ENCODE results near the gene MFSD1. TPM values are rescaled to one million over a fixed set of nuclear protein-coding genes. Genes with fewer than 3 reads are reported as not detected.
"Not testable (repeated sequence)": the region's sequence is repeated elsewhere in the genome, so short reads cannot be mapped to it uniquely, and the experiment has no call there.

MFSD1 gene
- total RNA-seq, 2 donors from 2014 or later = 14.8 to 28.3 TPM

DNA sequence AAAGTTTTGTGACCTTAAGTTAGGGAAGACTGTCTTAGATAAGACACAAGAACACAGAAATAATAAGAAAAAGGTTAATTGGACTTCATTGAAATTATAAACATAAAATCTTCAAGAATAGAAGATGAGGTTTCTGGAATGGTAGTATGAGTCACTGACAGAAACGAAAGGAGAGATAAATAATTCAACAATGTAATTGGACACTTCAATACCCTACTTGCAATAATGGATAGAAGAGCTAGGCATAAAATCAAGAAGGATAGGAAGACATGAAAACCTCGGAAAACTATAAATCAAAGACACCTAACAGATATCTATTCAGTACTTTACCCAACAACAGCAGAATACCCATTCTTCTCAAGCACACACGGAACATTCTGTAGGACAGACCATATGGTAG lies 15.9 kb upstream of the MFSD1 start:
- Mint-ChIP-seq H3K9me3 (no peaks in the 10 kb centered on the region), H3K36me3 (ENCODE audit: low read depth) (no peaks in the 10 kb centered on the region), H3K27me3 (no peaks in the 10 kb centered on the region), H3K4me1 (no peaks in the 10 kb centered on the region), H3K27ac (no peak overlapping the region), H3K4me3 (no peak overlapping the region)
- no peak for ATAC-seq (replicated peaks)

DNA sequence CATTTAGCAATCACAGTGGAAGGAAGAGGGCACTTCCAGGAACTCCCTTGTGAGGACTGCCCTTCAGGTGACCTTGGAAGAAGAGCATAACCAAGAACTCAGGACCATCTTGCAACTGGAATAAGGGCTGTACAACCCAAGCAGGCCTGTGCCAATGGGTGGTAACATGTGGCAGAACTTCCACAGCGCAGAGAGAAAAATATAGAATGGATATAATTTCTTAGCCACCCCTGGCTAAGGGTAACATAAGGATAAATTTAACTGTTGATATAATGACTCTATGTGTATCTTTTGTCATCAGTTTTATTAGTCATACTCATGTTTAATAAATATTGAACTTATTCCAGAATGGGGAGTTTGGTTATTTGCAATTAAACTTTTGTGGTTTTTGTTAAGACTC lies 13.4 kb upstream of the MFSD1 start:
- ATAC-seq (replicated peaks) = no peak
- no peaks in the 10 kb centered on the region for H3K27me3 Mint-ChIP-seq
- H3K27ac Mint-ChIP-seq = no peak overlapping the region
- H3K4me1 Mint-ChIP-seq = no peaks in the 10 kb centered on the region
- no peaks in the 10 kb centered on the region for H3K9me3 Mint-ChIP-seq
- no peaks in the 10 kb centered on the region for H3K36me3 Mint-ChIP-seq (ENCODE audit: low read depth)
- H3K4me3 Mint-ChIP-seq = no peak overlapping the region

DNA sequence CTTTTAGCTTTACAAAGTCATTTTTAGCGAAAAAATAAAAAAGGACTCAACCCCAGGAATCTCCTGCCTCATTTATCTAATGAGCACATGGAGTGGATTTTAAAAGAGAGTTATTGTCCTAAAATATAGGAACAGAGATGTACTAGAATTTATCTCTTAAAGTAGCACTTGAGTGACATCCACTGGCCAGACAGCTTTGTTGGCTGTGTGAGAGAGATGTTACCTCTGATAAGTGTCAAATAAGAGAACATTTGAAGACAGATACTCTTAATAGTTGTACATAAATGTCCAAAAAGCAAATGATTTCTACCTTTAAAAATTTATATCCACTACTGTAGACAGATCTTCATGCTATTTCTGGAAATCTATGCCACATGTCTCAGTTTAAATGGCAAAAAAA lies 12.3 kb upstream of the MFSD1 start:
- no peak for ATAC-seq (replicated peaks)
- no peak overlapping the region for H3K27ac Mint-ChIP-seq
- no peaks in the 10 kb centered on the region for H3K36me3 Mint-ChIP-seq (ENCODE audit: low read depth)
- no peaks in the 10 kb centered on the region for H3K4me1 Mint-ChIP-seq
- no peaks in the 10 kb centered on the region for H3K27me3 Mint-ChIP-seq
- H3K9me3 Mint-ChIP-seq = no peaks in the 10 kb centered on the region
- no peak overlapping the region for H3K4me3 Mint-ChIP-seq

DNA sequence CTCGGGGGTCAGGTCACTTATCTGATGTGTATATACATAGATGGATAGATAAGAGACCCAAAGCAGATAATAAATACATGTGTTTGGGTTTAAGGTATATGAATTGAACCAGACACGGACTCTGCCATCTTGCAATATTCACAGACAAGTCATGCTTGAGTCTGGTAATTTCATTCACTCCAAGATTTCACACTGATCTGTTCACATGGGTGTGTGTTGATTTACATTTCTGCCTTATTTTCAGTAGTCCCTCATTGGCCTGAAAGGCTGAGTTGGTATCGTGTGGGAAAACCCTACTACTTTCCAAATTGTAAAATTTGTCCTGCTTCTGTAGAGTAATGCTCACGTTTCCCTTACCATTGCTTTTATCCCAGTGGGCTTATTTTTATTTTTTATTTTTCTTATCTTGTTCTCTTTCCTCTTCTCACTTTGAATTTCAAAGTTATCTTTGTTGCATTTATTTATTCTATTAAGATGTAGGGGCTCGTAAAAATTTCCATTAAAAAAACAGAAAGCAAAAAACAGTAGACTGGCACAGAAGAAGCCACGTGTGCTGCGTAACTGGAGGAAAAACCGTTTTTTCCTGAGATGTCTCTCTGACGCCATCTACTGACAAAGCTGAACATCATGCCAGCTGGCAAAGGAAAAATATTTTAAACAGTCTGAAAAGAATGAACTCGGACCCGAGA lies 10.8 kb upstream of the MFSD1 start:
- peak overlapping the region; percentile 81 for H3K27ac Mint-ChIP-seq

DNA sequence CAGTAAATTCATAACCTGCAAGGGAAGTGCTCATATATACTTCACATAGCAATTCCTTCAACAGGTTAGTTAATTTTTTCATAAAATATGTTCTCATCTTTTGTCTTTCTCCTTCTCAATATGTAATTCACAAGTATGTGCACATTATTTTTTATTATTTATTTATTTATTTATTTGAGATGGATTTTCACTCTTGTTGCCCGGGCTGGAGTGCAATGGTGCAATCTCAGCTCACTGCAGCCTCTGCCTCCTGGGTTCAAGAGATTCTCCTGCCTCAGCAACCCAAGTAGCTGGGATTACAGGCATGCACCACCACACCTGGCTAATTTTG lies 10.3 kb upstream of the MFSD1 start:
- H3K27me3 Mint-ChIP-seq; H3K36me3 Mint-ChIP-seq (ENCODE audit: low read depth); H3K4me1 Mint-ChIP-seq; H3K9me3 Mint-ChIP-seq; ATAC-seq (replicated peaks): not testable (repeated sequence)
- H3K4me3 Mint-ChIP-seq = peak overlapping the region; percentile 79
- H3K27ac Mint-ChIP-seq = peak overlapping the region; percentile 81

More for the DNA sequence above, 10.8 kb upstream of the MFSD1 start:
- Mint-ChIP-seq H3K9me3 (no peaks in the 10 kb centered on the region), H3K27me3 (no peaks in the 10 kb centered on the region), H3K4me1 (no peaks in the 10 kb centered on the region), H3K4me3 (peak overlapping the region; percentile 79), H3K36me3 (ENCODE audit: low read depth) (no peaks in the 10 kb centered on the region)
- ATAC-seq (replicated peaks) = peak; percentile 68

DNA sequence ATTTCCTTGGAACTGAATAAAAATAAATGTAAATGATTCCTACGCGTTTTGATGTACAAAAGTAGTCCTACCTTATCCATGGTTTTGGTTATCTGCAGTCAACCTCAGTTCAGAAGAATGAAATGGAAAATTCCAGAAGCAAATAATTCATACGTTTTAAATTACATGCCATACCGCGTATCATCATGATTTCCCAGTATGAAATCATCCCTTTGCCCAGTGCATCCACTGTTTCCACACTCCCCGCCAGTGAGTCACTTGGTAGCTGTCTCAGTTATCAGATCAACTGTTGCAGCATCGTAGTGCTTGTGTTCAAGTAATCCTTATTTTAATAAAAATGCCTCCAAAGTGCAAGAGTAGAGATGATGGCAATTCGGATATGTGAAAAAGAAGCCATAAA lies 9.1 kb upstream of the MFSD1 start:
- H3K36me3 Mint-ChIP-seq (ENCODE audit: low read depth) = no peaks in the 10 kb centered on the region
- ATAC-seq (replicated peaks) = no peak
- H3K9me3 Mint-ChIP-seq = no peaks in the 10 kb centered on the region
- H3K4me3 Mint-ChIP-seq = no peak overlapping the region
- H3K27ac Mint-ChIP-seq = no peak overlapping the region
- H3K4me1 Mint-ChIP-seq = no peaks in the 10 kb centered on the region
- H3K27me3 Mint-ChIP-seq = no peaks in the 10 kb centered on the region

DNA sequence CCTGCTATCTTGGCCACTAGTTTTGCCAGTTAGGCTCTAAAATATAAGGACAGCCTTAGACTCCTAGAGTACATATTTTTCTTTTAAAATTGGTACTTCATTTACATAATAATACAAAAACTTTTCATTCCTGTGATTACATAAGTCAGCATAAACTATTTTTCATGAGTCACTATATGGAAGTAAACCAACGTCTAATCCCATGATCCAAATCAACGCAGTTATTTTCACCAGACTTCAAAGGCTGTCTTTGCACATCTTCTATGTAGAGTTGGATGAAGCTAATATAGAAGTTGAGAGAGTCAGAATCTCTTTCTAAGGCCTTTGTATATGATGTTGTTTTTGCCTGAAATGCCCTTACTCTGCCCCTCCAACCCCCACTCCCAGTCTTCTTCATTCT lies 7.6 kb upstream of the MFSD1 start:
- no peaks in the 10 kb centered on the region for H3K9me3 Mint-ChIP-seq
- no peaks in the 10 kb centered on the region for H3K36me3 Mint-ChIP-seq (ENCODE audit: low read depth)
- H3K4me1 Mint-ChIP-seq = no peaks in the 10 kb centered on the region
- no peak overlapping the region for H3K27ac Mint-ChIP-seq
- no peak overlapping the region for H3K4me3 Mint-ChIP-seq
- no peak for ATAC-seq (replicated peaks)
- no peaks in the 10 kb centered on the region for H3K27me3 Mint-ChIP-seq

DNA sequence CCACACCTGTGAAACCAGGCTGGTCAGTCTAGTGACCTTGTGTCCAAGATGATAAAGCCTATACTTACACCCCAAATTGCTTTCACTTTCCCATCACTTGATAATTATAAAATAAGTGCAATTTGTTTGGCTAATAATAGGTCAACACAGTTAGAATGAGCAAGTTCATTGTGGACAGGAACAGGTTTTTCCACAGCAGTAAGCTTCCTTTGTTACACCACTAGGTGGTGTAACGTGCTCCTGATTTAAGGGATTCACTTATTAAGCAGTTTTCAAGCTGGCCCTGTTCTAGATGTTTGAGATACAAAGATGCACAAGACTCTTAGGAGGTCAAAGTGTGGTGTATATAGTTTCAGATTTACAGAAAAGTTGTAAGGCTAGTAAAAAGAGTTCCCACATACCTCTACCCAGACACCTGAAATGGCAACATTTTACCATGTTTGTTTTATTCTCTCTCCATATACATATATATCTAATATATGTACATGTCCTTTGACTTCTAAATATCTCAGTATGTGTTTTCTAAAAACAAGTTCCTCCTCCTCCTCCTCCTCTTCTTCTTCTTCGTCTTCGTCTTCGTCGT lies 6.8 kb upstream of the MFSD1 start:
- ATAC-seq (replicated peaks) = peak; percentile 38
- Mint-ChIP-seq H3K36me3 (ENCODE audit: low read depth) (no peaks in the 10 kb centered on the region), H3K4me3 (no peak overlapping the region), H3K4me1 (no peaks in the 10 kb centered on the region), H3K9me3 (no peaks in the 10 kb centered on the region), H3K27ac (no peak overlapping the region), H3K27me3 (no peaks in the 10 kb centered on the region)

DNA sequence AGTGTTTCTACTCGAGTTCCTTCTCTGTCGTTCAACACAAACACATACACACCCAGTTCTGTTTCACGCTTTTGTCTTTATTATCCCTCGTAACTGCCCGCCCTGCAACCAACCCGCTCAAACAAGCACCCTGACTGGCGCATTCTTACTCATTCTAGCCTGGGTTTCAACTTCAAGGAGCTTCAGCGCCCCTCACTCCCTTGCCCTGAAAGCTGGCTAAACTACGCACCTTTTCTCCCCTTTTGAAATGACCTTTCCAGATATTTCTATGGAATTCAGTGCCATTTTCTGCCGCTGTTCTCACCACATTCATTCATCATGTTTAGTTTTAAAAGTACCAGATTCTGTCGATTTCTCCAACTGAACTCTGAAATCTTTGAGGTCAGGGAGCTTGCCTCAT lies 653 bp upstream of the MFSD1 start:
- no peak for ATAC-seq (replicated peaks)
- H3K4me1 Mint-ChIP-seq = peaks cover 19% of the 10 kb centered on the region
- no peaks in the 10 kb centered on the region for H3K9me3 Mint-ChIP-seq
- peak overlapping the region; percentile 85 for H3K4me3 Mint-ChIP-seq
- peaks cover 13% of the 10 kb centered on the region for H3K36me3 Mint-ChIP-seq (ENCODE audit: low read depth)
- H3K27ac Mint-ChIP-seq = peak overlapping the region; percentile 93
- no peaks in the 10 kb centered on the region for H3K27me3 Mint-ChIP-seq

DNA sequence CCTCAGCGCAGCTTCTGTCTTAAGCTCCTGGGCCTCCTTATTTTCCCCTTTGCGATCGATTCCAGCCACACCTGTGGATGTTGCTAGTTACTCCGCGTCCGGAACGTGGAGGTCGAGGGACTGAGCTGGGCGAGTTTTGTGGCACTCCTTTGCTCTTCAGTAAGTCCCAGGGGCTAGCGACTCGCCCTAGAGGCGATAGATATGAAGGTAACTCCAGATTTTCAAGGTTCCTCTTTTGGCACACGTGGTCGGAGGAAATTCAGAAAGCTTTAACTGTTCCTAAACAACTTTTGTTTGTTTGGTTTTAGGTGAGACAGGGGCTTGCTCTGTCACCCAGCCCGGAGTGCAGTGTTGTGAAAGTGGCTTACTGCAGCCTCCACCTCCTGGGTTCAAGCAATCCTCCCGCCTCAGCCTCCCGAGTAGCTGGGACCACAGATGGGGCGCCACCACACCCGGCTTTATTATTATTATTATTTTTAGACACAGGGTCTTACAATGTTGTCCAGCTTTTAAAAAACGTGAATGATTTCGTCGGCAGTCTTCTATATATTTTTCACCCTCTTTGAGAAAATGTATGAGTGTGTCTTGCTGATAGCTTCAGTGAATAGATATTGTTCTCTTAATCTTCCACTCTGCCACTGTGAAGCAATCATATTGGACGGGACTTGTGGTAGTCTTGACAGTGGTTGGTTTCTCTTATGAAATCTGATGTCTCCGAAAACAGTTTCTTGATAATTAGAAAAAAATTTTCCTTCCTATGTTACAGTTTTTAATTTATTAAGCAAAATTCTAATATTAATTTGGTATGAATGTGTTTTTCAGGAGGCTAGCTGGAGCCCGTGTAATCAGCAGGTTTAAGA lies 785 bp downstream of the MFSD1 start:
- H3K27ac Mint-ChIP-seq = peak overlapping the region; percentile 93
- no peaks in the 10 kb centered on the region for H3K27me3 Mint-ChIP-seq
- ATAC-seq (replicated peaks) = peak; percentile 13
- peaks cover 27% of the 10 kb centered on the region for H3K36me3 Mint-ChIP-seq (ENCODE audit: low read depth)
- peak overlapping the region; percentile 85 for H3K4me3 Mint-ChIP-seq
- H3K9me3 Mint-ChIP-seq = no peaks in the 10 kb centered on the region
- peaks cover 19% of the 10 kb centered on the region for H3K4me1 Mint-ChIP-seq

DNA sequence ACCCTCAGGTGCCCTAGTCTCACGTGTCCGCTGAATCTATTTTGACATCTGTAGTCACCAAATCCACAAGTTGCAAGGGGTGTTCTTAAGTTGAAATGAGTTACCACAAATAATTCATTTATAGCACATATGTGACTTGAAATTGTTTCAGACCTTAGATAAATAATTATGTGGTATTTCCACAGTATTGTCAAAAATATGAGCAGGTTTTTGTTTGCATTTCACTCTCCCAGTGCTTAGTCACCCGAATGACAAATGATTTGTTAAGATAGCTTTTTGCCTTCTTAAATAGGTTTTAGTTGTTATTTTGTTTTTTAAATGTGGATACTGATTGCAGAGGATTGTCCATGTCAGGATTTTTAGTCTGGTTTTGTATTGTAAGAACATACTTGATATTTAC lies 2.6 kb downstream of the MFSD1 start:
- no peak overlapping the region for H3K4me3 Mint-ChIP-seq
- H3K27ac Mint-ChIP-seq = no peak overlapping the region
- no peaks in the 10 kb centered on the region for H3K9me3 Mint-ChIP-seq
- peaks cover 45% of the 10 kb centered on the region for H3K36me3 Mint-ChIP-seq (ENCODE audit: low read depth)
- H3K4me1 Mint-ChIP-seq = peaks cover 19% of the 10 kb centered on the region
- ATAC-seq (replicated peaks) = no peak
- H3K27me3 Mint-ChIP-seq = no peaks in the 10 kb centered on the region

DNA sequence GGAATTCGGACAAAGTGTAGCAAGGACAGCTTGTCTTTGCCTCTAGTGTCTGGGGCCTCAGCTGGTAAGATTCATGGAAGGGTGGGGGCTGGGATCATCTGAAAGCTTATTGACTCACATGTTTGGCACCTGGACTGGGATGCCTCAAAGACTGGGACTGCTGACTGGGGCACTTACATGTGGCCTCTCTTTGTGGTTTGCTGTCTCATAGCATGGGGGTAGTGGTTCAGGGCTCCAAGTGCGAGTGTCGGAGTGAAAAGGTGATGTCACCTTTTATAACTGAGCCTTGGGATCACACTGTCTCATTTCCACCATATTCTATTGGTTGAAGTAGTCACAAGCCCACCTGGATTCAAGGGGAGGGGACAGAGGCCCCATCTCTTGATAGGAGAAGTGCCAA lies 6.8 kb downstream of the MFSD1 start:
- no peaks in the 10 kb centered on the region for H3K27me3 Mint-ChIP-seq
- peak overlapping the region; percentile 68 for H3K27ac Mint-ChIP-seq
- peak; percentile 93 for ATAC-seq (replicated peaks)
- no peak overlapping the region for H3K4me3 Mint-ChIP-seq
- peaks cover 88% of the 10 kb centered on the region for H3K36me3 Mint-ChIP-seq (ENCODE audit: low read depth)
- no peaks in the 10 kb centered on the region for H3K9me3 Mint-ChIP-seq
- peaks cover 4% of the 10 kb centered on the region for H3K4me1 Mint-ChIP-seq

DNA sequence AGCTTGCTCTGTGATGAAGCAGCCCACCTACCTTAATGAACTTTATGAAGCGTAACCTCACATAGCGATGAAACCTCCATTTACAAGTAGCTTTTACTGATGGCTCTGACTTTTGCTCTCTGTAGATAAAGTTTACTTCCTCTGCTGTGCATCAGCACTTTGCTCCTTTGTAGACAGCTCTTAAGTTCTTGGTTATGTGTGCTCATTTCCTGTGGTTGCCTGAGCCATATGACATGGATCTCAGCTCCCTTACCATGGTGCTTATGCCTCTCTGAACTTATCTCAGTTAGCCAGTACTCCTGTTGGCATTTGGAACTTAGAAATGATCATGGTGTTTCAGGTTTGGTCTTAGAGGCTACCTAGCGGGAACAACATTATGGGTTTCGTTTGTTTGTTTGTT lies 7.8 kb downstream of the MFSD1 start:
- Mint-ChIP-seq H3K27me3 (no peaks in the 10 kb centered on the region), H3K4me3 (no peak overlapping the region), H3K27ac (no peak overlapping the region), H3K9me3 (no peaks in the 10 kb centered on the region), H3K4me1 (peaks cover 4% of the 10 kb centered on the region), H3K36me3 (ENCODE audit: low read depth) (peaks cover 94% of the 10 kb centered on the region)
- ATAC-seq (replicated peaks) = peak; percentile 71

DNA sequence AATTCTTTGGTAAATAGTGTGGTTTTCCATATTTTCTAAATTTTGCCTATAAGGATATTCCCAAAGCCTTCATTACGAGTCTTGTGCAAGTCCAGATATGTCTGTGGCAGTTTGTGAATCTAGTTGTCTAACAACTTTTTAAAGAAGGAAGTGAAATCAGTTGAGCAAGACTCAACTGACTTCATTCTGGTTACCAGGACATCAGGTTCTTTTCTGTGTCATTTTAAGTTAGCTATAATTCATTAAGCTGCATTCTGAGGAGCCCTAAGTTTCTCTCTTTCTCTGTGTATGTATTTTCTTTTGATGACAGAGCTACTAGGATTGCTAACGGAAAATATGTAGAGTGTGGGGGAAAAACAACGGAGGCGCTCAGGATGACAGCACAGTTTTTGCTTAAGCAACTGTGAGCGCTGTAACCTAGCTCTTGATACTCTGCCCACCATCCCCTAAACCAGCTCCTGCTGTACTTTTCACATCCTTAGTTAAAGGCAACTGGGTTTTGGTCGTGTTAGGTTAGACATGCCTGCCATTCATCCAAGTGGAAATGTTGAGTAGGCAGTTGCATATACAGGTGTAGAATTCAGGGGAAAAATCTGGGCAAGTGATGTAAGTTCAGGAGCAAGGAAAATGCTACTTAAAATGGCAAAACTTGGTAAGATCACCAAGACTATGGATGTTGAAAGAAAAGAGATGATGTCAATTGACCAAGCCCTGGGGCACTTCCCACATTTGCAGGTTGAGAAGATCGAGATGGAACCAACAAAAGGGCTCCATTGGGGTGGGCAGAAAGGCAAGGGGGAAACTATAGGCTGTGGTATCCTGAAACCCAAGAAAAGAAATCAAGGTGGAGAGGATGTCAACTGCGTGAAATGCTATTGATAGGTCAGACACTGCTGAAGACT lies 9.2 kb downstream of the MFSD1 start:
- ATAC-seq (replicated peaks) = no peak
- Mint-ChIP-seq H3K36me3 (ENCODE audit: low read depth) (peaks cover 93% of the 10 kb centered on the region), H3K9me3 (no peaks in the 10 kb centered on the region), H3K4me3 (no peak overlapping the region), H3K27me3 (no peaks in the 10 kb centered on the region), H3K27ac (no peak overlapping the region), H3K4me1 (no peaks in the 10 kb centered on the region)

Measured in activated T-helper 17 cell treated with anti-CD3 and anti-CD28 coated beads, Interleukin-2, amount 50 U/mL, for 72 hours (primary cell).